Measurements from ENCODE around the gene NSG2.

- TF ChIP-seq MAX (IDR thresholded peaks at IDR 0.05; ENCODE audit: low read depth, low read length) (no peak), CTCF (IDR thresholded peaks at IDR 0.05; ENCODE audit: low read depth, low read length) (no peak)
Measured at GRCh38 chr5:173998531-173998930, 47.0 kb upstream of the NSG2 start.
